ENCODE data around the gene ZEB2. TPM values are rescaled to one million over a fixed set of nuclear protein-coding genes. Genes with fewer than 3 reads are reported as not detected.

ZEB2 gene
- total RNA-seq, 1 donor from 2014 or later, result 139 TPM

- Mint-ChIP-seq H3K9me3 (ENCODE audit: unreplicated experiment) (no peaks in the 10 kb centered on the region), H3K27ac (ENCODE audit: unreplicated experiment) (peak overlapping the region; percentile 38), H3K36me3 (ENCODE audit: unreplicated experiment) (peaks cover 68% of the 10 kb centered on the region)
These were observed 114.6 kb downstream of the ZEB2 start for GRCh38 chr2:144405321-144405720.

DNA sequence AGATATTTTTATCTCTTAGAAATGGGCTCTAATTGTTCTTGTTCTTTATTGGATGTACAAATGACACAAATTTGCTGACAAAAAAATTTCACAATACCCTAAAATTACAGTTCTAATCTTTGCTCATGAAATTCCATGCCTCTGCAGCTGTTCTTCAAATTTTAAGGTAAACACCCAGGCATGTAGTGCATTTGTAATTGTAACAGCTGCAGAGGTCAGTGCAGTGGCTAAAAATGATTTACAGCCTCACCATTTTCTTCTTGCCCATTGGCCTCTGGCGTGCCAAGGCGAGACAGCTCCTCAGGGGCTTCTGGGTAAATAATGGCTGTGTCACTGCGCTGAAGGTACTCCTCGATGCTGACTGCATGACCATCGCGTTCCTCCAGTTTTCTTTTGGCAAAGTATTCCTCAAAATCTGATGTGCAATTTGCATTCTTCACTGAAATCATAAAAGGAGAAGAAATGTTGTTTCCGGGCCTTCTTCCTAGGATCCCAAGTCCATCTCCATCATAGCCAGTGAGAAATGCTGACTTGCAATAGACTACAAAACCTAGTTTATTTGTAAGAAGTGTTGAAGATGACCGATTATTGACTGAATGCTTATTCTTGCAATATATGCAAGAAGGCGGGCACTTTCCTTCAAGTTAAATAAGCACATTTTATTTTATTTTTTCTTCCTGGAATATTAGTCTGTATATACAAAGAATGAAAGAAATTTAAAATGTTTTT lies 115.2 kb downstream of the ZEB2 start:
- Mint-ChIP-seq H3K4me3 (ENCODE audit: unreplicated experiment) (no peak overlapping the region), H3K4me1 (ENCODE audit: unreplicated experiment) (peaks cover 24% of the 10 kb centered on the region), H3K27me3 (ENCODE audit: unreplicated experiment) (no peaks in the 10 kb centered on the region), H3K36me3 (ENCODE audit: unreplicated experiment) (peaks cover 73% of the 10 kb centered on the region), H3K27ac (ENCODE audit: unreplicated experiment) (peak overlapping the region; percentile 38), H3K9me3 (ENCODE audit: unreplicated experiment) (no peaks in the 10 kb centered on the region)
- DNase-seq (ENCODE audit: extremely low spot score, unreplicated experiment), result no peak
- TF ChIP-seq CTCF (IDR thresholded peaks at IDR 0.05), result no peak

More at GRCh38 chr2:144405321-144405720, 114.6 kb downstream of the ZEB2 start:
- no peaks in the 10 kb centered on the region for H3K27me3 Mint-ChIP-seq (ENCODE audit: unreplicated experiment)
- H3K4me3 Mint-ChIP-seq (ENCODE audit: unreplicated experiment), result no peak overlapping the region
- H3K4me1 Mint-ChIP-seq (ENCODE audit: unreplicated experiment), result peaks cover 24% of the 10 kb centered on the region
- no peak for DNase-seq (ENCODE audit: extremely low spot score, unreplicated experiment)
- no peak for TF ChIP-seq CTCF (IDR thresholded peaks at IDR 0.05)

DNA sequence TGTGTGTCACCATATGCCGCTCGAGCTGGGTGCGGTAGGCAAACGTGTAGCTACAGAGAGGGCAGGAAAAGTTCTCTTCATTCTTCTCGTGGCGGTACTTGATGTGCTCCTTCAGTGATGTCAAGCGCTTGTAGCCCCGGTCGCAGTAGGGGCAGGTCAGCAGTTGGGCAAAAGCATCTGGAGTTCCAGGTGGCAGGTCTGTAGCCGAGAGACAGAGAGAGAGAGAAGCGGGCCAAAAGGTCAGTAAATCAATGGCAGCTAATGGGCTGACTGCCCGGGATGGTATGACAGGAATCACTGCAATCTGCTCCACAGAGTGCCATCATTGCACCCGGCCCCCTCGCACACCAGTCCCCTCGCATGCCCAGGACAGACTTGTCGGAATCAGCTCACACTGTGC lies 116.0 kb downstream of the ZEB2 start:
- H3K27ac Mint-ChIP-seq (ENCODE audit: unreplicated experiment), result peak overlapping the region; percentile 32

GRCh38 chr2:144402251-144402650 lies 117.7 kb downstream of the ZEB2 start:
- H3K9me3 Mint-ChIP-seq (ENCODE audit: unreplicated experiment), result no peaks in the 10 kb centered on the region
- no peaks in the 10 kb centered on the region for H3K27me3 Mint-ChIP-seq (ENCODE audit: unreplicated experiment)
- H3K4me3 Mint-ChIP-seq (ENCODE audit: unreplicated experiment), result no peak overlapping the region
- peak overlapping the region; percentile 27 for H3K27ac Mint-ChIP-seq (ENCODE audit: unreplicated experiment)
- no peak for TF ChIP-seq CTCF (IDR thresholded peaks at IDR 0.05)
- no peak for DNase-seq (ENCODE audit: extremely low spot score, unreplicated experiment)
- H3K36me3 Mint-ChIP-seq (ENCODE audit: unreplicated experiment), result peaks cover 71% of the 10 kb centered on the region
- H3K4me1 Mint-ChIP-seq (ENCODE audit: unreplicated experiment), result peaks cover 18% of the 10 kb centered on the region

More for the DNA sequence above, 116.0 kb downstream of the ZEB2 start:
- H3K36me3 Mint-ChIP-seq (ENCODE audit: unreplicated experiment), result peaks cover 73% of the 10 kb centered on the region
- H3K4me3 Mint-ChIP-seq (ENCODE audit: unreplicated experiment), result no peak overlapping the region
- no peaks in the 10 kb centered on the region for H3K9me3 Mint-ChIP-seq (ENCODE audit: unreplicated experiment)
- no peak for TF ChIP-seq CTCF (IDR thresholded peaks at IDR 0.05)
- H3K27me3 Mint-ChIP-seq (ENCODE audit: unreplicated experiment), result no peaks in the 10 kb centered on the region
- H3K4me1 Mint-ChIP-seq (ENCODE audit: unreplicated experiment), result peaks cover 20% of the 10 kb centered on the region
- no peak for DNase-seq (ENCODE audit: extremely low spot score, unreplicated experiment)

DNA sequence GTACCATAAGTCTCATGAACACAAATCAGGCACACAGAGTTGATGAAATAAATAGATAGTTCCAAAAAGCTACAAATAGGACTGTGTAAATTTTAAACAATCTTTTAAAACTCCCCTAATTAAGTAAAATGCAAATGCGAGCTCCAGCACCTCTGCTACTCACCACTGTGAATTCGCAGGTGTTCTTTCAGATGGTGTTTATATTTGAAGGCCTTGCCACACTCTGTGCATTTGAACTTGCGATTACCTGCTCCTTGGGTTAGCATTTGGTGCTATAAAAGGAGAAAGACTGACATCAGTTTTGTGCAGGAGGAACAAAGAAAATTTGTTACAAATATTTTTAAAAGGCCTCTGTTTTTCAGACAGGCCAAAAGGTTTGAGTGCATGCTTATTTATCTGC lies 118.9 kb downstream of the ZEB2 start:
- no peak for DNase-seq (ENCODE audit: extremely low spot score, unreplicated experiment)
- TF ChIP-seq CTCF (IDR thresholded peaks at IDR 0.05), result no peak
- peaks cover 1% of the 10 kb centered on the region for H3K9me3 Mint-ChIP-seq (ENCODE audit: unreplicated experiment)
- H3K4me1 Mint-ChIP-seq (ENCODE audit: unreplicated experiment), result peaks cover 18% of the 10 kb centered on the region
- H3K27ac Mint-ChIP-seq (ENCODE audit: unreplicated experiment), result no peak overlapping the region
- H3K27me3 Mint-ChIP-seq (ENCODE audit: unreplicated experiment), result no peaks in the 10 kb centered on the region
- peaks cover 74% of the 10 kb centered on the region for H3K36me3 Mint-ChIP-seq (ENCODE audit: unreplicated experiment)
- H3K4me3 Mint-ChIP-seq (ENCODE audit: unreplicated experiment), result no peak overlapping the region
